Measurements from ENCODE around the gene TXNL4A. TPM values are rescaled to one million over a fixed set of nuclear protein-coding genes. Genes with fewer than 3 reads are reported as not detected.
"Not testable (repeated sequence)": the region's sequence is repeated elsewhere in the genome, so short reads cannot be mapped to it uniquely, and the experiment has no call there.

Gene TXNL4A
- total and polyA plus RNA-seq, 2 donors, result 31.0 to 66.9 TPM

DNA sequence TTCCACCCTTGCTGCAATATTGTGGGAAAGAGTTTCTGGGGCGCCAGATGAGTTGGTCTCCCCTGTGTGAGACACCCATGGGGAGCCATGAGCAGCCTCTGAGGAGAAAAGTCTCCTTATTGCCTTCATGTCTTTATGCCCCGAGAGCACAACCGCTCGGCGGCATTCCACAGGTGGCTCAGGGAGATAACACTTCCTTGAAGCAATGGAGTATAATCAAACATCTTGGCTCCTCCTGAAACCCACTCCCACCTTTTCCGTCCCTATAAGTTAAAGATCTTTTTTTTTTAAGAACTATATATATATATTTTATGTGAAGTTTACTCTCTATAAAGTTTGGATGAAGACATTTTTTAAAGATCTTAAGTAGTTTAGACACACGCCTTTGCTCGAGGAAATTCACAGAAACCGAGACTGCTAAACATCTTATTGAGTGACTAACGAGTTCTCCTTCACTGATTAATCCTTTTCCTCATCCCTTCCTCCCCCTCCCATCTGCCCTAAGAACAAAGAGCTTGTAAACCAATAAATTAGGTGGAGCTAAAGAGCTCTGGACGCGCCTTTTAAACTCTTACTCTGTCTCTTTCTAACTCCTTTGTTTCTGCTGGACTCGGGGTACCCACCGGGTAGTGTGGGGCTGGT is 23.3 kb upstream of the TXNL4A start:
- WGBS, result 91% methylated on average over 14 of the region's 14 CpGs
- not testable (repeated sequence) for H3K27ac ChIP-seq (ENCODE audit: low read depth); DNase-seq (ENCODE audit: extremely low spot score); H3K36me3 ChIP-seq (ENCODE audit: insufficient read depth); H3K4me1 ChIP-seq (ENCODE audit: insufficient read depth); H3K4me3 ChIP-seq (ENCODE audit: low read depth, low read length)

- no peak overlapping the region for H3K27ac ChIP-seq (ENCODE audit: low read depth)
- no peak for DNase-seq (ENCODE audit: extremely low spot score)
Measured at GRCh38 chr18:80010551-80010906, 22.2 kb upstream of the TXNL4A start.

GRCh38 chr18:80009661-80010550 is 21.5 kb upstream of the TXNL4A start:
- H3K36me3 ChIP-seq (ENCODE audit: insufficient read depth), result no peaks in the 10 kb centered on the region
- H3K4me1 ChIP-seq (ENCODE audit: insufficient read depth), result no peaks in the 10 kb centered on the region
- DNase-seq (ENCODE audit: extremely low spot score), result no peak
- WGBS, result 77% methylated on average over 16 of the region's 16 CpGs
- no peak overlapping the region for H3K27ac ChIP-seq (ENCODE audit: low read depth)
- no peak overlapping the region for H3K4me3 ChIP-seq (ENCODE audit: low read depth, low read length)

More at GRCh38 chr18:80010551-80010906, 22.2 kb upstream of the TXNL4A start:
- Histone ChIP-seq H3K36me3 (ENCODE audit: insufficient read depth) (no peaks in the 10 kb centered on the region), H3K4me1 (ENCODE audit: insufficient read depth) (no peaks in the 10 kb centered on the region), H3K4me3 (ENCODE audit: low read depth, low read length) (no peak overlapping the region)
- WGBS, result 73% methylated on average over 5 of the region's 5 CpGs

DNA sequence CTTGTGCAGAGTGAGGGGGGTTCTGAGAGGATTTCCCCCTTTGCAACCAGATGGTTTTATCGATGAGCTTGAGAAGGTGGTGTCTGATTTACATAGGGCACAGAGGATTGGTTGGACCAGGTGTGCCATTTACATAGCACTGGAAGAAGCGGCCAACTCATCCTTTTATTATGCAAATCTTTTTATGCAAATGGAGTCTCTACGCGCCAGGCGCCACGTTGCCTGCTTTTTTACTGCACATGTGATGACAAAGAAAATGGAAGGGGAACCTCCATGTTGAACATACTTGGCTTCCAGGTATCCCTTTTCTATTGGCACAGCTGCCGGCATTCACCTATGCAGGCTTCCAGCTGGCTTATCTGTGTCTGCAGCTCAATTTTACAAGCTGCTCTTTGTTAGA is 18.4 kb upstream of the TXNL4A start:
- H3K4me1 ChIP-seq (ENCODE audit: insufficient read depth), result no peaks in the 10 kb centered on the region
- H3K27ac ChIP-seq (ENCODE audit: low read depth), result no peak overlapping the region
- no peaks in the 10 kb centered on the region for H3K36me3 ChIP-seq (ENCODE audit: insufficient read depth)
- WGBS, result 80% methylated on average over 7 of the region's 7 CpGs
- no peak for DNase-seq (ENCODE audit: extremely low spot score)
- H3K4me3 ChIP-seq (ENCODE audit: low read depth, low read length), result no peak overlapping the region

GRCh38 chr18:80004600-80005342 is 16.4 kb upstream of the TXNL4A start:
- WGBS, result 86% methylated on average over 12 of the region's 12 CpGs

GRCh38 chr18:80002468-80002867 is 14.1 kb upstream of the TXNL4A start:
- Histone ChIP-seq H3K36me3 (ENCODE audit: insufficient read depth) (no peaks in the 10 kb centered on the region), H3K4me1 (ENCODE audit: insufficient read depth) (no peaks in the 10 kb centered on the region), H3K4me3 (ENCODE audit: low read depth, low read length) (no peak overlapping the region), H3K27ac (ENCODE audit: low read depth) (no peak overlapping the region)
- WGBS, result 93% methylated on average over 5 of the region's 5 CpGs
- DNase-seq (ENCODE audit: extremely low spot score), result no peak

More at GRCh38 chr18:80004600-80005342, 16.4 kb upstream of the TXNL4A start:
- no peak for DNase-seq (ENCODE audit: extremely low spot score)
- H3K27ac ChIP-seq (ENCODE audit: low read depth), result no peak overlapping the region
- H3K4me3 ChIP-seq (ENCODE audit: low read depth, low read length), result no peak overlapping the region
- no peaks in the 10 kb centered on the region for H3K36me3 ChIP-seq (ENCODE audit: insufficient read depth)
- no peaks in the 10 kb centered on the region for H3K4me1 ChIP-seq (ENCODE audit: insufficient read depth)

- no peaks in the 10 kb centered on the region for H3K36me3 ChIP-seq (ENCODE audit: insufficient read depth)
- no peak overlapping the region for H3K27ac ChIP-seq (ENCODE audit: low read depth)
- H3K4me1 ChIP-seq (ENCODE audit: insufficient read depth), result no peaks in the 10 kb centered on the region
- WGBS, result 83% methylated on average over 3 of the region's 3 CpGs
- H3K4me3 ChIP-seq (ENCODE audit: low read depth, low read length), result no peak overlapping the region
- no peak for DNase-seq (ENCODE audit: extremely low spot score)
Measured at GRCh38 chr18:80000877-80001276, 12.5 kb upstream of the TXNL4A start.

DNA sequence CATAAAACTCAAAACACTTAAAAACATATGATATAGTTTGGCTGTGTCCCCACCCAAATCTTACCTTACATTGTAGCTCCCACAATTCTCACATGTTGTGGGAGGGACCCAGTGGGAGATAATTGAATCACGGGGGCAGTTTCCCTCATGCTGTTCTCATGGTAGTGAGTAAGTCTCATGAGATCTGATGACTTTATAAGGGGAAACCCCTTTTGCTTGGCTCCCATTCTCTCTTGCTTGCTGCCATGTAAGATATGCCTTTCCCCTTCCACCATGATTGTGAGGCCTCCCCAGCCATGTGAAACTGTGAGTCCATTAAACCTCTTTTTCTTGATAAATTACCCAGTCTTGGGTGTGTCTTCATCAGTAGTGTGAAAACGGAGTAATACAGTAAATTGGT is 11.3 kb upstream of the TXNL4A start:
- 86% methylated on average over 2 of the region's 2 CpGs for WGBS
- DNase-seq (ENCODE audit: extremely low spot score); H3K36me3 ChIP-seq (ENCODE audit: insufficient read depth); H3K27ac ChIP-seq (ENCODE audit: low read depth); H3K4me3 ChIP-seq (ENCODE audit: low read depth, low read length); H3K4me1 ChIP-seq (ENCODE audit: insufficient read depth): not testable (repeated sequence)

- 91% methylated on average over 2 of the region's 2 CpGs for WGBS
- no peak for DNase-seq (ENCODE audit: extremely low spot score)
Measured at GRCh38 chr18:79991494-79991893, 3.1 kb upstream of the TXNL4A start.

GRCh38 chr18:79989195-79989497 is 783 bp upstream of the TXNL4A start:
- Histone ChIP-seq H3K4me1 (ENCODE audit: insufficient read depth) (no peaks in the 10 kb centered on the region), H3K36me3 (ENCODE audit: insufficient read depth) (no peaks in the 10 kb centered on the region), H3K27ac (ENCODE audit: low read depth) (no peak overlapping the region), H3K4me3 (ENCODE audit: low read depth, low read length) (peak overlapping the region; percentile 95)
- 45% methylated on average over 14 of the region's 14 CpGs for WGBS
- DNase-seq (ENCODE audit: extremely low spot score), result no peak

More at GRCh38 chr18:79991494-79991893, 3.1 kb upstream of the TXNL4A start:
- Histone ChIP-seq H3K4me1 (ENCODE audit: insufficient read depth) (no peaks in the 10 kb centered on the region), H3K4me3 (ENCODE audit: low read depth, low read length) (no peak overlapping the region), H3K27ac (ENCODE audit: low read depth) (no peak overlapping the region), H3K36me3 (ENCODE audit: insufficient read depth) (no peaks in the 10 kb centered on the region)

DNA sequence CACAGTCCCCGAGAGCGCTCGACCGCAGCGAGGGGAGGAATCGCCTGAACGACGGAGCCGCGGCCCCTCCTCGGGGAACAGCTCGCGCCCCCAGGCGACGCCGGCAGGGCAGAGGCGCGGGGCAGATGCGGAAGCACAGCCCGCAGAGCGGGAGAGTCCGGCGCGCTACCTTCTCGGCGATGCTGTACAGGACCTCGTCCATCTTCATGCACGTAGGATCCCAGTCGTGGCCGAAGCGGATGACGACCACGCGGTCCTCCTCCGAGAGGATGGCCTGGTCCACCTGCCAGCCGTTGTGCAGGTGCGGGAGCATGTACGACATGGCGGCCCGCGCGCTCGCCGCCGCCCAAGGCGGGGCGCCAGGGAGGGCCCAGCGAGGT is 302 bp downstream of the TXNL4A start:
- WGBS, result under 1% methylated on average over 48 of the region's 48 CpGs
- no peaks in the 10 kb centered on the region for H3K36me3 ChIP-seq (ENCODE audit: insufficient read depth)
- peak; percentile 5 for DNase-seq (ENCODE audit: extremely low spot score)
- peak overlapping the region; percentile 53 for H3K27ac ChIP-seq (ENCODE audit: low read depth)
- H3K4me3 ChIP-seq (ENCODE audit: low read depth, low read length), result peak overlapping the region; percentile 95
- no peaks in the 10 kb centered on the region for H3K4me1 ChIP-seq (ENCODE audit: insufficient read depth)

GRCh38 chr18:79987566-79987965 is 797 bp downstream of the TXNL4A start:
- Histone ChIP-seq H3K4me3 (ENCODE audit: low read depth, low read length) (peak overlapping the region; percentile 95), H3K27ac (ENCODE audit: low read depth) (no peak overlapping the region), H3K36me3 (ENCODE audit: insufficient read depth) (no peaks in the 10 kb centered on the region), H3K4me1 (ENCODE audit: insufficient read depth) (no peaks in the 10 kb centered on the region)
- WGBS, result 1% methylated on average over 6 of the region's 6 CpGs
- DNase-seq (ENCODE audit: extremely low spot score), result no peak

DNA sequence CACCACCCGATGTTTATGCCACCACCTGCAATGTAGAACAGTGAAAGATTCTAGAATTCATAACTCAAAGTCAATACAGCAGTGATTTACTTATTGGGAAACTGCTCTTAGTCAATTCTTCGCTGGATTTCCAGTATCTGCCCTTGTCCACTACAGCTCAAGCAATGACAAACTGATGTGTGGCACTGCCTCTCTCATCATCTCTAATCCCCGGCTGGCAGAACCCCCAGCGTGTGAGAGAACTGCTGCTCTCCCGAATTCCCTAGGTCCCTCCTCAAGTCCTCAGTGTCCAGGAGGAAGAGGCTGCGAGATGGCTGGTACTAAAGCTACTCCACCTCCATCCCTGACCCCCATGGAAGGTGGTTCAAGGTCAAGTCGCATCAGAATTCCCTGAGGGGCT is 1.6 kb downstream of the TXNL4A start:
- Histone ChIP-seq H3K4me3 (ENCODE audit: low read depth, low read length) (no peak overlapping the region), H3K4me1 (ENCODE audit: insufficient read depth) (no peaks in the 10 kb centered on the region), H3K36me3 (ENCODE audit: insufficient read depth) (no peaks in the 10 kb centered on the region), H3K27ac (ENCODE audit: low read depth) (no peak overlapping the region)
- 52% methylated on average over 7 of the region's 7 CpGs for WGBS
- DNase-seq (ENCODE audit: extremely low spot score), result no peak

DNA sequence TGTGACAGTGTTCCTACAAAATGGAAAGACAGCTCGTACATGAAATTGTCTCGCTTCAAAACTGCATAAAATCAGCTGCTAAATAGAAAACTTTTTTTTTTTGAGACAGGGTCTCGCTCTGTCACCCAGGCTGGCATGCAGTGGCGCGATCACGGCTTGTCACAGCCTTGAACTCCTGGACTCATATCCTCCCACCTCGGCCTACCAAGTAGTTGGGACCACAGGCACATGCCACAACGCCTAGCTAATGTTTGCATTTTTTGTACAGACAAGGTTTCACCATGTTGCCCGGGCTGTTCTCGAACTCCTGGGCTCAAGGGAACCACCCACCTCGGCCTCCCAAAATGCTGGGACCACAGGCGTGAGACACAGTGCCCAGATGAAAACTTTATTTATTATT is 3.2 kb downstream of the TXNL4A start:
- no peak for DNase-seq (ENCODE audit: extremely low spot score)
- no peaks in the 10 kb centered on the region for H3K36me3 ChIP-seq (ENCODE audit: insufficient read depth)
- 92% methylated on average over 12 of the region's 12 CpGs for WGBS
- H3K4me3 ChIP-seq (ENCODE audit: low read depth, low read length), result no peak overlapping the region
- H3K4me1 ChIP-seq (ENCODE audit: insufficient read depth), result no peaks in the 10 kb centered on the region
- no peak overlapping the region for H3K27ac ChIP-seq (ENCODE audit: low read depth)

Measured in urinary bladder (tissue), 4 donors.